HEK293T (cell line): ENCODE data around the gene WWTR1.

Source experiments
- ARNT ChIP-seq: fragments of 450-650 bp; IDR thresholded peaks from 2 replicates; pipeline ENCODE4 v1.6.1; 2017; ENCODE audit warnings: mild to moderate bottlenecking
- BHLHE40 ChIP-seq: fragments of 450-650 bp; IDR thresholded peaks from 2 replicates; pipeline ENCODE4 v1.6.1; 2016; ENCODE audit warnings: mild to moderate bottlenecking, moderate library complexity, borderline replicate concordance
- L3MBTL2 ChIP-seq: fragments of 450-650 bp; conservative IDR thresholded peaks from 2 replicates; pipeline ENCODE4 v1.6.1; 2016; ENCODE audit warnings: mild to moderate bottlenecking
- SP1 ChIP-seq: fragments of 450-650 bp; IDR thresholded peaks from 2 replicates; pipeline ENCODE4 v1.6.1; 2017
- SUZ12 ChIP-seq: fragments of 450-650 bp; IDR thresholded peaks from 2 replicates; pipeline ENCODE4 v1.6.1; 2016; ENCODE audit warnings: mild to moderate bottlenecking
- TARDBP ChIP-seq: fragments of 450-650 bp; IDR thresholded peaks from 2 replicates; pipeline ENCODE4 v1.6.1; 2016

GRCh38 chr3:149528340-149528650, 129.5 kb downstream of the WWTR1 start:
- TF ChIP-seq ARNT (no peak), L3MBTL2 (no peak), TARDBP (no peak), BHLHE40 (no peak), SUZ12 (no peak), SP1 (no peak)
